Glutamatergic neuron (in vitro differentiated cells): ENCODE measurements around the gene ARHGAP20. TPM values are rescaled to one million over a fixed set of nuclear protein-coding genes. Genes with fewer than 3 reads are reported as not detected.

Experiments
- DNase-seq: peaks from one replicate; pipeline ENCODE4 v3.0.0; 2022
- H3K27ac Mint-ChIP-seq: one replicate; pipeline ENCODE4 v1.8.0; 2020; ENCODE audit warnings: mild to moderate bottlenecking, mixed read lengths, inconsistent platforms; ENCODE audit not compliant: unreplicated experiment
- H3K27me3 Mint-ChIP-seq: one replicate; pipeline ENCODE4 v1.8.0; 2020; ENCODE audit warnings: mild to moderate bottlenecking, moderate library complexity, mixed read lengths, inconsistent platforms; ENCODE audit not compliant: unreplicated experiment
- H3K36me3 Mint-ChIP-seq: one replicate; pipeline ENCODE4 v1.8.0; 2020; ENCODE audit warnings: mild to moderate bottlenecking, mixed read lengths, inconsistent platforms; ENCODE audit not compliant: unreplicated experiment
- H3K4me1 Mint-ChIP-seq: one replicate; pipeline ENCODE4 v1.8.0; 2020; ENCODE audit warnings: mild to moderate bottlenecking, low read depth, mixed read lengths, inconsistent platforms; ENCODE audit not compliant: unreplicated experiment
- H3K4me3 Mint-ChIP-seq: one replicate; pipeline ENCODE4 v1.8.0; 2020; ENCODE audit warnings: mild to moderate bottlenecking, mixed read lengths, inconsistent platforms; ENCODE audit not compliant: unreplicated experiment
- H3K9me3 Mint-ChIP-seq: one replicate; pipeline ENCODE4 v1.8.0; 2020; ENCODE audit warnings: mild to moderate bottlenecking, moderate library complexity, mixed read lengths, inconsistent platforms; ENCODE audit not compliant: unreplicated experiment
- CTCF ChIP-seq: fragments of 200-600 bp; sonication (generic); IDR thresholded peaks from one replicate; pipeline ENCODE4 v1.5.0; 2021; ENCODE audit not compliant: partially characterized antibody, unreplicated experiment
- total RNA-seq: library from RNA; stranded (reverse); fragmentation: NEBNext Ultra II Directional; extraction: Animal tissue kit (Norgen Biotek cat#: 25700); gene quantifications from one replicate; pipeline ENCODE4 v1.2.1, GENCODE V29; 2021; ENCODE audit not compliant: unreplicated experiment

ARHGAP20 gene
- total RNA-seq, 1 donor from 2014 or later: not detected

GRCh38 chr11:110747531-110747930 lies 35.3 kb upstream of the ARHGAP20 start:
- Mint-ChIP-seq H3K36me3 (no peaks in the 10 kb centered on the region), H3K27me3 (peaks cover 2% of the 10 kb centered on the region)

GRCh38 chr11:110738641-110739040 lies 26.4 kb upstream of the ARHGAP20 start:
- no peak for DNase-seq
- H3K36me3 Mint-ChIP-seq: no peaks in the 10 kb centered on the region
- no peak for TF ChIP-seq CTCF
- H3K27me3 Mint-ChIP-seq: no peaks in the 10 kb centered on the region
- no peaks in the 10 kb centered on the region for H3K9me3 Mint-ChIP-seq
- H3K4me3 Mint-ChIP-seq: no peak overlapping the region
- no peaks in the 10 kb centered on the region for H3K4me1 Mint-ChIP-seq
- no peak overlapping the region for H3K27ac Mint-ChIP-seq

More at GRCh38 chr11:110747531-110747930, 35.3 kb upstream of the ARHGAP20 start:
- H3K4me1 Mint-ChIP-seq: no peaks in the 10 kb centered on the region
- H3K27ac Mint-ChIP-seq: no peak overlapping the region
- TF ChIP-seq CTCF: no peak
- no peaks in the 10 kb centered on the region for H3K9me3 Mint-ChIP-seq
- DNase-seq: no peak
- H3K4me3 Mint-ChIP-seq: no peak overlapping the region

DNA sequence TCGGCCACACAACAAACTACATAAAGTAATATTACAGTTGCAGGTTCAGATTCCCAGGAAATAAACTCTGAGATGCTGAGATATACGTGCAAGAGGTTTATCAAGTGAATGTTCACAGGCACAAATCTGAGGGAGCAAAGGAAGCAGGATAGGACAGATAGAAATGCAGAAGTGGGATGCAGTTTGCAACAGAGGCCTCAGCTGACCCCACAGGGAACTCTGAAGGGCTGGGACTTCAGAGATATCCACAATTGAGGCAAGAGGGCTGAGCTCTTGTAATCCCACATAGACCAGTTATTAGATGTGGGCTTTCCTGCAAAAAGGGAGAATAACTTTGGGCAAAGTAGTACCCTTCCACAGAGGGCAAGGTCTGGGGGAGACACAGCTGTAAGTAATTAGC lies 25.4 kb upstream of the ARHGAP20 start:
- DNase-seq: no peak
- no peaks in the 10 kb centered on the region for H3K27me3 Mint-ChIP-seq
- H3K4me3 Mint-ChIP-seq: no peak overlapping the region
- H3K27ac Mint-ChIP-seq: no peak overlapping the region
- H3K4me1 Mint-ChIP-seq: no peaks in the 10 kb centered on the region
- H3K9me3 Mint-ChIP-seq: no peaks in the 10 kb centered on the region
- no peaks in the 10 kb centered on the region for H3K36me3 Mint-ChIP-seq
- TF ChIP-seq CTCF: no peak

DNA sequence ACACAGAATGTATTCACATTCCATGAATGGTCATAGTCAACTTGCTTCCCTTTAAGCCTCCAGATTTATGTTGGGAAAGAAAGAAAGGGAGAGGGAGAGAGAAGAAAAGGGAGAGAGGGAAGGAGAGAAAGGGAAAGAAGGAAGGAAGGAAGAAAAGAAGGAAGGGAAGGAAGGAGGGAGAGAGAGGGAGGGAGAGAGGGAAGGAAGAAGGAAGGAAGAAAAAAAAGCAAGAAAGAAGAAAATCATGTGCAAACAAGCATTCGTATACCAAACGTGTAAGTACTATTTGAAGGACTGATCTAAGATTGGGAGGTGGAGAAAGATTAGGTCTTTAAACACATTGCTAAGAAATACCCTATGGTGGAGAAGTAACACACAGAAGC lies 23.9 kb upstream of the ARHGAP20 start:
- no peak for TF ChIP-seq CTCF
- Mint-ChIP-seq H3K27ac (no peak overlapping the region), H3K27me3 (no peaks in the 10 kb centered on the region), H3K36me3 (no peaks in the 10 kb centered on the region), H3K4me1 (no peaks in the 10 kb centered on the region), H3K4me3 (no peak overlapping the region), H3K9me3 (no peaks in the 10 kb centered on the region)
- DNase-seq: no peak

- Mint-ChIP-seq H3K9me3 (no peaks in the 10 kb centered on the region), H3K36me3 (no peaks in the 10 kb centered on the region), H3K27ac (no peak overlapping the region), H3K4me1 (no peaks in the 10 kb centered on the region), H3K27me3 (no peaks in the 10 kb centered on the region), H3K4me3 (no peak overlapping the region)
- no peak for DNase-seq
- TF ChIP-seq CTCF: no peak
Observed at GRCh38 chr11:110735455-110736170, 23.4 kb upstream of the ARHGAP20 start.
